HTR-8/SVneo (cell line): ENCODE measurements around the gene SERPINB1.

ENCODE experiments used
- DNase-seq: peaks from one replicate; pipeline ENCODE4 v3.0.0; 2011; ENCODE audit warnings: low spot score, mixed read lengths; ENCODE audit not compliant: insufficient read length
- FAIRE-seq: peaks from 2 replicates; lab custom pipeline; 2011; peaks lifted over from hg19 to GRCh38; lab: Jason Lieb, UNC

The SERPINB1 gene

DNA sequence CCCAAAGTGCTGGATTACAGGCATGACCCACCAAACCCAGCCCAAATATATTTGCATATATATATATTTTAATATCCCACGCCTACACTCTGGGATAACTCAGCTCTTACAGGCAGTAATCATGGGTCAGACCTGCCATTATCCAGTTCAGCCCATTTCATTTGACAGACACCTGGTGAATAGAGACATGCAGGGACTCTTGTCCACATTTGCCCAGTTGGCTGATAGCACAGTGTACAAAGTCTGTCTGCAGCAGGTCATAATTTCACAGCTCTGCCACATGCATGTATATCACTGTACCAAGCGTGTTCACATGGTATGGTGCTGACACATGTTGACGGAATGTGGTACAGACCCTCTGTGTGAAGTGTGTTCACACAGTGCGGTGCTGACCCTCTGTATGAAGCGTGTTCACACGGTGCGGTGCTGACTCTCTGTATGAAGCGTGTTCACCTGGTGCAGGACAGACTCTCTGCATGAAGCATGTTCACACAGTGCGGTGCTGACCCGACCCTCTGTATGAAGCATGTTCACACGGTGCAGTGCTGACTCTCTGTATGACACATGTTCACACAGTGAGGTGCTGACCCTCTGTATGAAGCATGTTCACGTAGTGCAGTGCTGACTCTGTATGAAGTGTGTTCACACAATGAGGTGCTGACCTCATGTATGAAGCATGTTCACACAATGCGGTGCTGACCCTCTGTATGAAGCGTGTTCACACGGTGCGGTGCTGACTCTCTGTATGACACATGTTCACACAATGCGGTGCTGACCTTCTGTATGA is 10.3 kb upstream of the SERPINB1 start:
- FAIRE-seq (peak; percentile 70), DNase-seq (no peak)

DNA sequence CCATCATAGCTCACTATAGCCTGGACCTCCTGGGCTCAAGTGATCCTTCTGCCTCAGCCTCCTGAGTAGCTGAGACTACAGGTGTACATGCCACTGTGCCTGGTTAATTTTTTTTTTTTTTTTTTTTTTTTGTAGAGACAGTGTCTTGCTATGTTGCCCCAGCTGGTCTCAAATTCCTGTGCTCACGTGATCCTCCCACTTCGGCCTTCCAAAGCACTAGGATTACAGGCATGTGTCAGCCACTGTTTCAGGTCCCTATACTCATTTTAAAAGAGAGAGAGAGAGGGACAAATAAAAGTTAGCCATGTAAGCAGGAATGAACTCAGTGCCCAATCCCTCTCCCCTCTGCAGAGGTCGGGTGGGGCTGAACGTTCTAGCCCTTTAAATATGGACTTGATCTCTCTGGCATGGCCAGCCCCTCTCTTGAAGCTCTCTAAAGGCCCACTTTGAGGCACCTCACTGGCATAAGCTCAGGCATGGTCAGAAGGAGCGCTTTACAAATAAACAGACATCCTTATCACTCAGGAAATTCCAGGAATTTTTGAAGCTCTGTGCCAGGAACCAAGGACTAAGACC is 9.0 kb upstream of the SERPINB1 start:
- no peak for FAIRE-seq
- peak; percentile 58 for DNase-seq

DNA sequence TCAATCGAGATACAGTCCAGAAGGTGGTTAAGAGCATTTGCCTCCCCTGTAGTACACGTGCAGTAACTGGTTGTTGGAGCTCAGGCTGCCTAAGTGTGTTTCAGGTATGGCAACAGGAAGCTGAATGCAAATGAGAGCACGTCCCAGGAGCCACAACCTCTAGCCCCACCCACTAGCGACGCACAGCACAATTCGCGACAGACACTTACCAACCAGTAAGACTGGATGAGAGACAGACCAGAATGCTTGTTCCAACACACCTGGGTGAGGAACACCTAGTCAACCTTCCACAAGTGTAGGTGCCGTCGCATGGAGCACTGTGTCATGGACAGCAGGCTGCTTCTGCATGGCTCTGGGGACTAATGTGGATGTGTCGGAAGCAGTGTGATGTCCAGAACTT is 7.2 kb upstream of the SERPINB1 start:
- DNase-seq: no peak
- FAIRE-seq: no peak

DNA sequence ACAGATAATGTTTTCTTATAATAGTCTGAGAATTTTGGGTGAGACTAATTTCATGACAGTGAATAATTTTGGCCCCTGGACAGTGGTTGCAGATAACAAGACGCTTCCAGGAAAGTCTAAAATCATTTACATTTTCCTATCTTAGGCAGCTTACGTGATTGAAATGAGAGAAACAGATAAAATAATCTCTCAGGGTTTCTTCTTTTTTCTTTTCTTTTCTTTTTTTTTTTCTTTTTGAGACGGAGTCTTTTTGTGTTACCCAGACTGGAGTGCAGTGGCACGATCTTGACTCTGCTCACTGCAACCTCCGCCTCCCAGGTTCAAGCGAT is 4.2 kb upstream of the SERPINB1 start:
- no peak for FAIRE-seq
- DNase-seq: no peak

DNA sequence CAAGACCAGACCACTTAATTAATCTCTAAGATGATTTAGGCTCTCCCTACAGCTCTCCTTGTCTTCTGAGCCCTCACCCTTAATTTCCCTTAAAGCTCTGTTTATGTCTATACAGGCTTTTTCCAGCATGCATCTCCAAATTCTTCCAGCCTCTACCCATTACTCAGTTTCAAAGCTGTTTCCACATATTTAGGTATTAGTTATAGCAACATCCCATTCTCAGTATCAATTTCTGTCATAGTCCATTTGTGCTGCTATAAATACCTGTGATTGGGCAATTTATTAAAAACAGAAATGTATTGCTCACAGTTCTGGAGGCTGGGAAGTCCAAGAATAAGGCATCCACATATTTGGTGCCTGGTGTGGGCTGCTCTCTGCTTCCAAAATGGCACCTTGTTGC is 2.3 kb upstream of the SERPINB1 start:
- DNase-seq: no peak
- no peak for FAIRE-seq

DNA sequence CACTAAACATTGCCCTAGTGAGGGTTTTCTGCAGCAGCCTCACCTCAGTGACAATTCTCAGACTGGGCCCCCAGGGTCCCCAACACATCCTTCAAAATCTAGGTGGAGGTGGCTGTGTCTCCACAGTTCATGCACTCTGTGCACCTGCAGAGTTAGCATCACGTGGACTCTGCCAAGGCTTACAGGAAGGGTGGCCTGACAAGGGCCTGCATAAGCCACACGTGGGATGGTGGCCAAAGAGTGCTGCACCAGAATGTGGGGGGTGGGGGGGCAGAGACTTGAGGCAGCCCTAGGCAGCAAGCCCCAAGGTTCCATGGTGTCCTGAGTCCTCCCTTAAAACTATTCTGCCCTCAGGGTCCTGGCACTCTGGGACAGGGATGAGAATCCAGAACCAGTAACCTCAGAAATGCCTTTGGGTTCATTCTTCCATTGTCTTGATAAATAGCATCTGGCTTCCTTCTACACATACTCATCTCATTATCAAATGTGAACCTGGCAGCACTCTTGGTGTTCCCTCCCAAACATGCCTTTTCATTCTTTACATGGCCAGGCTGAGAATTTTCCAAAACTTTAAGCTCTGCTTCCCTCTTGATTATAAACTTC is 1.6 kb upstream of the SERPINB1 start:
- no peak for DNase-seq
- FAIRE-seq: no peak

DNA sequence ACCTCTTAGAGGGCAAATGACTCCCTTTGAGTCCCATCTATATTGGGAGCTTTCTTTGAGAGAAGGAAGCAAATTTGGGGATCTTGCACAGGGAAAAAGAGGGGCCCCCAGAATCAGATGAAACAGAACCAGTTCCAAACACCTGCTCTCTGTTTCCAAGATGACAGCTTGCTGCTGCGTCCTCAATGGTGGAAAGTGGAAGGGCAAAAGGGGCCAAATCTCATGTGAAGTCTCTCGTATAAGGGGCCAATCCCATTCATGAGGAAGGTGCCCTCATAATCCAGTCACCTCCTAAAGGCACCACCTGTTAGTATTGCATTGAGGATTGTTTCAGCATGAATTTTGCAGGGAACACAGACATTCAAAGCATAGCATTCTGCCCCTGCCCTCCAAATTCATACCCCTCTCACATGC is 483 bp upstream of the SERPINB1 start:
- FAIRE-seq (no peak), DNase-seq (no peak)

DNA sequence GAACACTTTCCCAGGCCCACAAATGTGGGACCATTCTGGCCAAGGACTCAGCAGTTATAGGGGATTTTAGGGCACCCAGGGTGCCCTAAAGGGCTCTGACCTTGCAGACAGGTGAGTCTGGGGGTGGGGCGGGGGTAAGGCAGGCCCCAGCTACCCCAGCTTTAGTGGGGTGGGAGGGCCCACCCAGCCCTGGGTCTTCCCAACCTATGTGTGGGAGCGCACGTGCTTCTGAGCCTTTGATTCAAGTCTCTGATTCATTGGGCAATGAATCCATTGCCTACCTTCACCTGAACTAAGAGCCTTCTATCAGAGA is 958 bp downstream of the SERPINB1 start:
- FAIRE-seq: no peak
- DNase-seq: no peak

DNA sequence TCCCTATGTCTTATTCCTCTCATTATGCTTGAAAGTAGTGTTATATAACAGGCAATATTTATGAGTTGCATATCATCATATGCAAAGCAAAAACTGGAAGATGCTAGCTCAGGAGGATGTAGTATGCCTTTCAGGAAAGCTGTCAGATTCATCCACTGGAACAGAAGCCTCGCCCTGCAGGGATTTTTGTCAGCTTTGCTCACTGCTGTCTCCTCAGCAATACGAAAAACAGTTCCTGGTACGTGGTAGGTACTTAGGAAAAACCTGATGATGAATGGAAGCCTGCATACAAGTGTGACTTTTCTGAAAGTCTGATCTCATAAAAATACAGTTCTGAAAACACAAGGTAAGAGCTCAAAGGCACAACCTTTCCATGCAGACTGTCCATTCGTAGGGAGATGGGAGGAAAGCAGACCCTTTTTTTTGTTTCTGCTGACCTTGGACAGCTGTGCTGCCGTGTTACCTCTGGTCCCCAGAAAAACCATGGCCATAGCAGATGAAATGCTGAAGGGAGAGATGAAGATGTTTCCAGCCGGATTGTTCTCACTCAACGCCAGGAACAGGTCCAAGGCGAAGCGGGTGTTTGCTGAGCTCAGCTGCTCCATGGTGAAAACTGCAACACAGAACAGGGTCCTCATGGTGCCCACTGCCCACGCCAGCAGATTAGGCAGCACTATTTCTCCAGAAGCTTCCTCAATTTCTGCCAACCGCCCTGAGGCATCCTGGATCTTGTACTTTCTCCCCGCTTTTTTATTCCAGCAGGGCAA is 1.5 kb downstream of the SERPINB1 start:
- DNase-seq (no peak), FAIRE-seq (no peak)

DNA sequence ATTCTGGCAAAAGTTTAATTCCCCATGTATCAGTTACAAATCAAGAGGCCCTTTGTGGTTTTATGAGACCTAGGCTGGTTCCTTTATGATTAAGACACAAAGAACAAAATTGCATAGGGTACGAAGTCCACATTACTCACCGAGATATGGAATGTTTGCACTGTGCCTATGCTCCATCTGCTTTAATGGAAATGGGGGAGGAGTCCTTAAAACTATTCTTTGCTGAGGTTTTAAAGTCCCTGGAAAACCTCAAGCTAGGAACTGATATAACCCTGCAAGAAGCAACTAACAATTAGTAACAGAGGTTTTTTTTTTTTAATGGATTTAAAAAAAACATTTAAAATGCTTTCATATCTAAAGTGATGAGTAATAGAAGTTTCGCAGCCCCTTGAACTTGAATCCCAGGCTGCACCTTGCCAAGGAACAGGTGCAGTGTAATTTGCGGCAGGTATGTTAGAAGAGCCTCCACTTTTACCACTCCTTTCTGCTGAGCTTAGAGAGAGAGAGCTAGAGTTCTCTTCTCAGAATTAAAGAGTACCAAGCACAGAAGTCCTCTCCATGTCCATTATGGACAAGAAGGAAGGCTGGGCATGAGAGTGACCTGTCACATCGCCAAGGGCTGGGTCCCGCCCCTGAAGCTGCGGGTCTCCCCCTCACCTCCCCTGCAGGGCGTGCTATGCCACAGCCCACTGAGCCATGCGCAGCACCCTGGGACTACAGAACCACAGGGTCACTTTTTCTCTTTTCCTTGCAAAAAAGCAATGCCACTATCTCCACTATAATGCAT is 2.3 kb downstream of the SERPINB1 start:
- FAIRE-seq: no peak

DNA sequence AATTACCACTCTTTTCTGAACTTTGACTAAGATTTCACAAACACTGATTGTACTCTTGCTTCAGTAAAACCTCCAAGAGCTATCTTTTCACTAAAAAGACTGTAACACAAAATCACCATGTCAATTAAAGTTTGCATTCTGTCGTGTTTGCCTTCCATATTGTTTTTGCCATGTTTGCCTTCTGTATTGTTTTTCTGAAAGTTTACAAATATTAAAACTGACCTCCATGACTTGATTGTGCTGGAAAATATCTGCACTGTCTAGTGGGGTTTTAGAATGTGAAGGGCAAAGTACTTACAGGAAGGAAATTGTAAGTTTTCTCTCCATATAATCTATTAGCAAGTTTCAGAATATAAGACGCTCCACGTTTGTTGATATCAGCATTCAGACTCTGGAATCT is 3.4 kb downstream of the SERPINB1 start:
- no peak for FAIRE-seq

More for the DNA sequence above, 2.3 kb downstream of the SERPINB1 start:
- DNase-seq: peak; percentile 28

DNA sequence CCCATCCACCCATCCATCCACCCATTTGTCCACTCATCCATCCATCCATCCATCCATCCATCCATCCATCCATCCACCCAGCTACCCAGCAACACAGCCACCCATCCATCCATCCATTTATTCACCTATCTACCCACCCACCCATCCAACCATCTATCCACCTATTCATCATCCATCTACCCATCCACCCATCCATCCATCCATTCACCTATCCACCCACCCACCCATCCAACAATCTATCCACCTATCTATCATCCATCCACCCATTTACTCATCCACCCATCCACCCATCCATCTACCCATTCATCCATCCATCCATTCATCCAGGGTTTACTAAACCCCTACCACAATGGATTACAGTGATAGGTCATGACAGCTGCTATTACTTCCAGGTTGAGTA is 7.4 kb downstream of the SERPINB1 start:
- DNase-seq (no peak), FAIRE-seq (peak; percentile 26)

More for the DNA sequence above, 3.4 kb downstream of the SERPINB1 start:
- no peak for DNase-seq

DNA sequence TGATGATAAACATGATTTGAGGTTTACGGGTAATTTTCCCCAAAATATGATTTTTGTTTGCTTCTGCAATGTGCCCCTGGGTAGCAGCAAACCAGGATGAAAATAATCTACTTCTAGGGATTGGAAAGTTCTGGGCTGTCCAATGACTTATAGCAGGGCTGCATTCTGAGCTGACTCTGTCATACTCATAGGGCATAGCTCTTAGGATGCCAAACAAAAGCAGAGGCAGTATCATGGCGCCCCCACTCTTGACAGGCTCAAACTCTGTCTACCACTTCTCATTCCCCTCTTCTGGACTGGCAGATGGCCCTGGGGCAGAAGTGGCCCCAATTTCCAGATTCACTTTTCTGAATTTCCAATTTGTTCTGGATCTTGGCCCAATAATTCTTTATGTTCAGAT is 10.3 kb downstream of the SERPINB1 start:
- FAIRE-seq (no peak), DNase-seq (no peak)

DNA sequence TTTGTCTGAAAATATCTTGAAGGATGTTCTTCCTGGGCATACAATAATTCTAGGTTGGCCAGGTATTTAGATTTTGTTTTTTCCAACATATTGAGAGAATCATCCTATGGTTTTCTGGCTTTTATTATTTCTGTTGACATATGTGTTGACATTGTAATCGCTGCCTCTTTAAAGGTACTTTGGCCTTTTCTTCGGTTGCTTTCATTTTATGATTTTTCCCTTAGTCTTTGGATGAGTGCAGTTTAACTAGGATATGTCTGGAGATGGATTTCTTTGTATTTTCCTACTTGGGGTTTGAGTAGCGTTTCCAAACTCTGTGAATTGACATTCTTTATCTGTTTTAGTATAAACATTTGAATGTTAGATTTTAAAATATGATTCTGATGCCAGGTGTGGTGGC is 11.5 kb downstream of the SERPINB1 start:
- no peak for DNase-seq
- no peak for FAIRE-seq

DNA sequence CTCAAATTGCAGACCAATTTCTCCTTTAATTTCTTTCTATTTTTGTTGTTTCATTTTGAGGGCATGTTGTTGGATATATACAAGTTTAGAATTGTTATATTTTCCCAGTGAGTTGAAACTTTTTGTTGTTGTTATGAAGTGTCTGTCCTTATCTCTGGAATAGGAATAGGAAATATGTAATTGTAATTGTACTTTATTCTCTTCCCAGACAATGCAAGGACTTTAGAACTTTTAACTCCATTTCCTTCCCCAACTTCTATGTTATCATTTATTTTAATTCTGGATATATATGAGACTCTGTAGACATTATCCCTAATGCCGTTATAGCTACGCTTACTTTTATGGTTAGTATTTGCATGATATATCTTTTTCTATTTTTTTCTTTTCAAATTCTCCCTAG is 12.4 kb downstream of the SERPINB1 start:
- FAIRE-seq: no peak
- no peak for DNase-seq

DNA sequence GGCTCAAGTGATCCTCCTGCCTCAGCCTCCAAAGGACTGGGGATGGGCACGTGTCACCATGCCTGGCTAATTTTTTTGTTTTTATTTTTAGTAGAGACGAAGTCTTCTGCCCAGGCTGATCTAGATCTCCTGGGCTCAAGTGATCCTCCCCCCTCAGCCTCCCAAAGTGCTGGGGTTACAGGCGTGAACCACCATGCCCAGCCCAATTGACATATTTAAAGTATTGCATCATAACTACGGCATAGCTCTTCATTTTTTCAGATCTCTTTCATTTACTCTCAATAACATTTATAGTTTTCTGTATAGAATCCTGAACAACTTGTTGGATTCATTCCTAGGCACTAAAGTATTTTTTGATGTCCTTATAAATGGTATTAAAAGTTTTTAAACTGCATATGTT is 13.0 kb downstream of the SERPINB1 start:
- no peak for DNase-seq
- no peak for FAIRE-seq

DNA sequence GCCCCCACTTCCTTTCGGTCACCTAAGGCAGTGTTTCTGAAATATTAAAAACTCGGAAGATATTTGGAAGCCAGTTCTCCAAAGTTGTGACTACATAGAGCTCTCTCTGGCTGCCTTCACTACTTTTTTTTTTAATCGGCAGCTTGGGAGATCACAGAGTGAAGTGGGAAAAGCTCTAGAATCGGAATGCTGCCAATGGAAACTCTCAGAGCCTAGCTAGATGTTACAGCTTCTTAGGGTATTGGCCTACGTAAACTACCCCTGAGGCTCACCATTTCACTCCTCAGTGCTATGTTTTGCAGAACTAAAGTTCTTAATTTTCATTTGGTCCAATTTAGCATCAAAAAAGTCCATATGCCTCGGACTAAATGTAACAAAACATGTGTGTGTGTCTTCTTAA is 14.5 kb downstream of the SERPINB1 start:
- FAIRE-seq: no peak
- DNase-seq: no peak

DNA sequence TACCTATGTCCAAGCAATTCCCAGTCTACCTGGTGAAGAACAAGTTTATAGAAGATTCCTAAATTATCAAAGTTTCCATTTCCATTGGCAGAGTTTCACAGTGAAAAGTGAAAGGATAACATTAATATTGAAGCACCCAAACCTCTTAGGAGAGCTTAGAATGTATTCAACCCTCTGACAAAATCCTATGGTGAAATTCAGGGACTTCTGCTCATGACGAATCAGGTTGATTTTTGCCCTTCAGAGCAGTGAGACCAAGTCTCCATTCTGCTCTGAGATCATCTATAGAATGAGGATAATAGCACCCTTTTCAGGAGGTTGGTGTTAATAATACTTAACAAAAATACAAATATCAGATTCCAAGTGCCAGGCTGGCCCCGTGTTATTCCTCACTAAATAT is 15.5 kb downstream of the SERPINB1 start:
- DNase-seq: no peak
- FAIRE-seq: no peak

DNA sequence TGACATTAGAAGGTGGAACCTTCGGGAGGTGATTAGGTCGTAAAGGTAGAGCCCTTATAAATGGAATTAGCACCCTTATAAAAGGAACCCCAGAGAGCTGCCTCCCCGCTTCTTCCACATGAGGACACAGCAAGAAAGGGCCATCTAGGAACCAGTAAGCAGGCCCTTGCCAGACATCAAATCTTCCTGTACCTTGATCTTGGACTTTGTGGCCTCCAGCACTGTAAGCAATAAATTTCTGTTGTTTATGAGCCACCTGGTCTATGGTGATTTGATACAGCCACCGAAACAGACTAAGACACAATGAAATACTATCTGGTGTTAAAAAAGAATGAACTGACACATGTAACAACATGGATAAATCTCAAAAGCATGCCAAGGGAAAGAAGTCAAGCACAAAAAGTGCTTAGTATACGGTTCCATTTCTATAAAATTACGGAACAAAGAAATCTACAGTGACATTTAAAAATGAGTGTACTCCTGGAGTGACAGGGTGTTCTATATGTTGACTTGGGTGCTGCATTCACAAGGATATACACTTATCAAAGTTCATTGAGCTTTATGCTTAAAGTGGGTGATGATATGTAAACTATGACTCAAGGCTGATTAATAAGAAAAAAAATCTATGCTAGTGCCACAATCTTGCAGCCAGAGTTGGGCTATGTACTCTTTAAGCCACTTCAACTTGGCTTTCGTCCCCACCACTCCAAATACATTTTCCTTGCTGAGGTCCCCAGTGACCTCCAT is 18.4 kb downstream of the SERPINB1 start:
- FAIRE-seq (no peak), DNase-seq (no peak)

DNA sequence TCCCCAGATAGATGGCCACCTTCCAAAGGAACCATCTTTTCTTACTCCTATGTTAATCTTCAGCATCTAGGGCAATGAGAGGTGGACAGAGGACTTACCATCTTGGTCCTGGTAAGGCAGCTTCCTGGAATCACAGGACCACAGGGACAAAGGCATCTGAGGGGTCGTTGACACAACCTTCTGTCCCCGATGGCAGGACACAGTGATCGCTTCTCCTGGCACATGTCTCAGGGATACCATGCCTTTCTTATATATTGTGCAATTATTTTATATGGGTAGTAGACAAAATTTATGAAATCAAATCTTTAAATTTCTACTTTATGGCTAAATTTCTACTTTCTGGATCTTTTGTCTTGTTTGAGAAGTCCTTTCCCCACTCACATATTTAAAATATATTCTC is 20.1 kb downstream of the SERPINB1 start:
- no peak for DNase-seq
- no peak for FAIRE-seq
